GM13976 (cell line): ENCODE measurements around the gene DCUN1D2.

Experiments
- DNase-seq: peaks from one replicate; pipeline ENCODE4 v3.0.0; 2012; ENCODE audit warnings: low spot score
- in situ Hi-C: fragments of 300-500 bp; cut with MboI; formaldehyde crosslinking; loops from one replicate; pipeline ENCODE4 v1.12.0; 2022; ENCODE audit warnings: low sequenced_read_pairs, mixed read lengths, inconsistent platforms; ENCODE audit not compliant: unreplicated experiment
- TF ChIP-seq, protein P1 (sequence below): IDR thresholded peaks from 2 replicates; pipeline ENCODE4 v1.5.1; 2012; ENCODE audit warnings: borderline replicate concordance, mild to moderate bottlenecking; ENCODE audit not compliant: insufficient read depth; ENCODE audit errors: extremely low read depth, missing control alignments, control extremely low read depth

Gene DCUN1D2

DNA sequence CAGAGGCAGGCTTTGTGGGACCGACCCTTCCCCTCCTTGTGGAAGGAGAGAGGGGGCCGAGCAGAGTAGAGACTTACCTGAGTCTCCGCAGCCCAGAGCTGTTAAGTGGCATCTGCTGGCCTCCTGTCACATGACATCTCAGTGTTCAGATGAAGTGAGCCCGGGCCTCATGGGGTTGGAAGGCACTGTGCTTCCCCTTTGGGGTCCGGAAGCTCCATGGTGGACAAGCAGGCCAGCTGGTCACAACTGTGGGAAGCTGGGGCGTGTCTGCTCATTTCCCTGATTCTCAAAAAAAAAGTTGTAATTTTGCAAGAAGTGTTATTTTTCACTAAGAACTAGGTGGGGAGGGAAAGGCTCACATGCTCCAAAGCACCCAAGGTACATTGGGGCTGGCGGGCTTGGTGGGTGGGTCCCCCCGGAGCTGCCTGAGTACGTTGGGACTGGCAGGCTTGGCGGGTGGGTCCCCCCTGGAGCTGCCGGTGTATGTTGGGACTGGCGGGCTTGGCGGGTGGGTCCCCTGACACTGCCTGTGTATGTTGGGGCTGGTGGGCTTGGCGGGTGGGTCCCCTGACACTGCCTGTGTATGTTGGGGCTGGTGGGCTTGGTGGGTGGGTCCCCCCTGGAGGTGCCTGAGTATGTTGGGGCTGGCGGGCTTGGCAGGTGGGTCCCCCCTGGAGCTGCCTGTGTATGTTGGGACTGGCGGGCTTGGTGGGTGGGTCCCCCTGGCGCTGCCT is 18.2 kb upstream of the DCUN1D2 start:
- in situ Hi-C loops = no loop called here
- DNase-seq = no peak
- TF ChIP-seq, protein P1, sequence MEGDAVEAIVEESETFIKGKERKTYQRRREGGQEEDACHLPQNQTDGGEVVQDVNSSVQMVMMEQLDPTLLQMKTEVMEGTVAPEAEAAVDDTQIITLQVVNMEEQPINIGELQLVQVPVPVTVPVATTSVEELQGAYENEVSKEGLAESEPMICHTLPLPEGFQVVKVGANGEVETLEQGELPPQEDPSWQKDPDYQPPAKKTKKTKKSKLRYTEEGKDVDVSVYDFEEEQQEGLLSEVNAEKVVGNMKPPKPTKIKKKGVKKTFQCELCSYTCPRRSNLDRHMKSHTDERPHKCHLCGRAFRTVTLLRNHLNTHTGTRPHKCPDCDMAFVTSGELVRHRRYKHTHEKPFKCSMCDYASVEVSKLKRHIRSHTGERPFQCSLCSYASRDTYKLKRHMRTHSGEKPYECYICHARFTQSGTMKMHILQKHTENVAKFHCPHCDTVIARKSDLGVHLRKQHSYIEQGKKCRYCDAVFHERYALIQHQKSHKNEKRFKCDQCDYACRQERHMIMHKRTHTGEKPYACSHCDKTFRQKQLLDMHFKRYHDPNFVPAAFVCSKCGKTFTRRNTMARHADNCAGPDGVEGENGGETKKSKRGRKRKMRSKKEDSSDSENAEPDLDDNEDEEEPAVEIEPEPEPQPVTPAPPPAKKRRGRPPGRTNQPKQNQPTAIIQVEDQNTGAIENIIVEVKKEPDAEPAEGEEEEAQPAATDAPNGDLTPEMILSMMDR = no peak

DNA sequence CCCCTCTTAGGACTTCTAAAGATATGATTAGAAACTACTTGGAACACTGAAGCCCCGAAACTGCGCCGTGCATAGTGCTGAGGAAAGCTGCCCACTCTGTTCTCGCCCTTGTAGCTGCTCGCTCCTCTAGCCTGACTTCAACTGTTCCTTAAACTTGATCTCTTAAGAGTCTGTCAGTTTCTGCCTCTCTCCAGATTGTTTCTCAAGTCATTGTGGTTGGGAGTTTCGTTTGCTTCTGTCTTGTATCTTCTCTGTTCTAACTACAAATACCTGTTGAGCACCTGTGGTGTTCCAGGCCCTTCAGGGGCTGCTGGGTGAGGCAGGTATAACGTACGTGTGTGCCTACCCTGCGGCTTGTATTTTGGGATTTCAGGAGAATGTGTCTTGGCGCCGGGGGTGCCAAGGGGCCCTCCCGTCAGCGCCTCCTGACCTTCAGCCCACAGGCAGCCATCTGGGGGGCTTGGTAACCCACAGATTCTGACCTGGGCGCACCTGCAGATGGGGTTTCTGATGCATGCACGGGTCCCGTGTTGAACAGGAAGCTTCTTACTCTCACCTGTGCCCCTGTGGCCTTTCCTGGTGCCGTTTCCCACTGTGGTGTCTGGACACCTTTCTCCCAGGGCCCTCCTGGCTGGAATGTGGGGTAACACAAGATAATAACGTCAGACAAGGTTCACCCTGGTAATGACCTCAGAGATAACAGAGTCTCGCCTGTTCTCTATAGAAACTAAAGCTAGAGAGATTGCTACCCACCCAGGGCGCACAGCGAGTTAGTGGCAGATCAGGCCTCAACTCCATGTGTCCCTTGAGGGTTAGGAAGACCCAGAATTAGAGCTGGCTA is 17.2 kb upstream of the DCUN1D2 start:
- in situ Hi-C loops = no loop called here
- DNase-seq = no peak
- TF ChIP-seq, protein P1 = no peak

DNA sequence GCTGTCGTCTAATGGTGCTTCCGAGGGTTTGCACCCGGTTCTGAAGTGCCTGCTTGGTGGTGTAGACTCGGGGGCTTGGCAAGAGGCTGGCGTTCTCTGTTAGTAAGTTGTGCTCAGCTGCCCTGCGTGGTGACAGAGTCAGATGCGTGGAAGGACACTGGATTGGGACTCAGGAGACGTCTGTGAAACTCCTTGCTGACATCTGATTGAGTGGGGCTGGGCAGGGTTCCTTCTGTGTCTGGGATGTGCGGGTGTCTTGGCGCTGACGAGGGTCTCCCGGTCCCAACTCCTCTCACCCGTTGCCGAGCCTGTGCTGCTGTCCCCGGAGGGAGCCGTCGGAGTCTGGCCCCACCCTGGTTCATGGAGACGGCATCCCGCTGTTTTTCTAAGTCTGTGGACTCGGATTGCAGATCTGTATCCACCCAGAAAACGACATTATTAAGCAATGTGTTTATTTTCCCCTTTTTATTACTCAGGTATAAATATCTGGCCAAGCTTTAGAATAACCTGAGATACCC is 16.4 kb upstream of the DCUN1D2 start:
- in situ Hi-C loops = no loop called here
- TF ChIP-seq, protein P1 = no peak
- no peak for DNase-seq

DNA sequence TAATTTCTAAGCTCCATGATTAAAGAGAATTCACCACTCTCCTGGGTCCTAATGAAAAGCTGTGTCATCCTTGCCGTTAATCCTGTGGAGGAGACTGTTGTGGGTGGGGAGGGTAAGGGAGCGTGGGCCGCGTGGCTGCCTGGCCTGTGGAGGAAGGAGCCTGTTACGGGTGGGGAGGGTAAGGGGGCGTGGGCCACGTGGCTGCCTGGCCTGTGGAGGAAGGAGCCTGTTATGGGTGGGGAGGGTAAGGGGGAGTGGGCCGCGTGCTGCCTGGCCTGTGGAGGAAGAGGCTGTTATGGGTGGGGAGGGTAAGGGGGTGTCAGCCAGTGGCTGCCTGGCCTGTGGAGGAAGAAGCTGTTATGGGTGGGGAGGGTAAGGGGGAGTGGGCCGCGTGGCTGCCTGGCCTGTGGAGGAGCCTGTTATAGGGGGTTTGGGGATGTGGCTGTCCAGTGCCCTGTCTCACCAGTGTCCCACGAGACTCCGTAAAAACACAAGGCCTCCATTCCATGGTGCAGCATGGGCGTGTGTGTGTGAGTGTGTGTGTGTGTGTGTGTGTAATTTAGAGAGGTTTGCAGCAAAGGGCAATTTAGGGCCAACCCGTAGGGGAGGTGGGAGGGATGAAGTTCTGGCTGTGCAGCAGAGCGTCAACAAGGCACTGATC is 15.6 kb upstream of the DCUN1D2 start:
- no peak for DNase-seq
- in situ Hi-C loops = no loop called here
- TF ChIP-seq, protein P1 = no peak

DNA sequence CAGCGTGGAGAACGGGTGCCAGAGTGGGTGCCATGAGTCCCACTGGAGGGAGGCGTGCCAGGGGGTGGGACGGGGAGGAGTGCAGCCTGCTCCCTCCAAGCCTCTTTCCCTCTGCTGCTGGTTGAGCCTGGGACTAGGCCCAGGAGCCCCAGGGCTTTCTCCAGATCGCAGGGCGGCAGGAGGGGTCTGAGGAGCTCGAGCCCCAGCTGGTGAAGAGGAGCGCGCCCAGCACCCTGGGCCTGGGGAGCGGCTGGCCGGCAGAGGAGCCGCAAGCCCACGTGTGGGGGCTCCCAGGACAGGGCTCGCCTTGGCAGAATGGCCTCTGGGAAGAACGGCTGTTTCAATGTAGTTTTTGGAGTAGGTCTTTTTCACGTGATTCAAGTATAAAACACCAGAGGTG is 12.2 kb upstream of the DCUN1D2 start:
- in situ Hi-C loops = no loop called here
- no peak for DNase-seq
- TF ChIP-seq, protein P1 = no peak

DNA sequence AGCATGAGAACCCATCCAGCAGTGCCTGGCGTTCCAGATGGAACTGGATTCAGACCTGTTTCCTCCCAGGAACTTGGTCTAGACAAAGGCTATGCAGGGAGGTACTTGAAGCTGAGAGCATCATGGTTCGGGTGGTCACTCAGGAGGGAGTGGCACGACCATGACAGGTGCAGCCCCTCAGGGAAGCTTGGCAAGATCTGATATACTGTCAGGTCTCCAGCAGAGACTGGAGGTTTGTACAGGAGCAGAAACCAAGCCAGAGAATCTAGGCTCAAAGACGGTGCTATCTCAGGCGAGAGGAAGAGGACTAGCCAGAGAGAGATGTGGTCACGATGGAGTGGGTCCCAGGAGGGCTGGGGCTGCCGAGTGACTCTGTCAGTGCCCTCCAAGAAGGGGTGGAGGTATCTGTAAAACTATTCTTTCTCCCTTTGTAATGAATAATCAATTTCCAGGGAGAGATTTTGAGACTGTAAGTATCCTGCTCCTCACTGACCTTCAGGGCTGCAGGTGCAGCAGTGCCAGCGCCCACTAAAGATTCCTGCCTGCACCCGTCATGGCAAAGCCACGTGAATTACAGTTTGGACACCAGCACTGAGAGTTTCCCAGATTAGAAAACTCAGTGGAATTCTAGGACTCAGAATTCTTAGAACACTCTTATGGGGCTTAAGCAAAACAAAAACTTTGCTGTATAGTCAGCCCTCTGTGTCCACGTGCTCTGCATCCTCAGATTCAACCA is 10.2 kb upstream of the DCUN1D2 start:
- TF ChIP-seq, protein P1 = no peak
- DNase-seq = no peak
- in situ Hi-C loops = no loop called here
